Ureter (tissue), 1 donor: ENCODE results near the gene HSPA4. TPM values are rescaled to one million over a fixed set of nuclear protein-coding genes. Genes with fewer than 3 reads are reported as not detected.
"Not testable (repeated sequence)": the region's sequence is repeated elsewhere in the genome, so short reads cannot be mapped to it uniquely, and the experiment has no call there.

Experiments
- DNase-seq: peaks from one replicate; pipeline ENCODE4 v3.0.0-alpha.2; 2020; ENCODE audit warnings: low spot score
- total RNA-seq: library from RNA; stranded (reverse); gene quantifications from one replicate; pipeline ENCODE4 v1.2.4, GENCODE V29; 2023
- donor health status: DM: yes; HTN: yes; CAD: no.

HSPA4 gene
- total RNA-seq, 1 donor from 2014 or later: 114 TPM

GRCh38 chr5:133123297-133123696, 71.5 kb downstream of the HSPA4 start:
- no peak for DNase-seq

- peak; percentile 6 for DNase-seq
Observed at GRCh38 chr5:133124891-133125290, 73.1 kb downstream of the HSPA4 start.

GRCh38 chr5:133128066-133128465, 76.3 kb downstream of the HSPA4 start:
- DNase-seq: peak; percentile 18

- peak; percentile 14 for DNase-seq
Observed at GRCh38 chr5:133129289-133129688, 77.5 kb downstream of the HSPA4 start.

- no peak for DNase-seq
Observed at GRCh38 chr5:133129950-133130349, 78.1 kb downstream of the HSPA4 start.

GRCh38 chr5:133130387-133131118, 78.7 kb downstream of the HSPA4 start:
- DNase-seq: no peak

- DNase-seq: no peak
Observed at GRCh38 chr5:133132717-133133116, 80.9 kb downstream of the HSPA4 start.

GRCh38 chr5:133133241-133133640, 81.4 kb downstream of the HSPA4 start:
- not testable (repeated sequence) for DNase-seq

- DNase-seq: not testable (repeated sequence)
Observed at GRCh38 chr5:133136890-133137289, 85.1 kb downstream of the HSPA4 start.

GRCh38 chr5:133140311-133140710, 88.5 kb downstream of the HSPA4 start:
- DNase-seq: no peak

GRCh38 chr5:133141746-133142145, 89.9 kb downstream of the HSPA4 start:
- no peak for DNase-seq

- DNase-seq: no peak
Observed at GRCh38 chr5:133142782-133143181, 91.0 kb downstream of the HSPA4 start.

GRCh38 chr5:133144245-133144981, 92.6 kb downstream of the HSPA4 start:
- DNase-seq: no peak

- no peak for DNase-seq
Observed at GRCh38 chr5:133145436-133146170, 93.8 kb downstream of the HSPA4 start.

GRCh38 chr5:133147411-133147810, 95.6 kb downstream of the HSPA4 start:
- no peak for DNase-seq

- DNase-seq: no peak
Observed at GRCh38 chr5:133147815-133148567, 96.2 kb downstream of the HSPA4 start.

GRCh38 chr5:133149345-133149744, 97.5 kb downstream of the HSPA4 start:
- no peak for DNase-seq

GRCh38 chr5:133150909-133151544, 99.2 kb downstream of the HSPA4 start:
- no peak for DNase-seq

GRCh38 chr5:133154274-133155075, 102.7 kb downstream of the HSPA4 start:
- no peak for DNase-seq

GRCh38 chr5:133155326-133155969, 103.6 kb downstream of the HSPA4 start:
- no peak for DNase-seq
